Skeletal muscle tissue (tissue), 4 donors: ENCODE results near the gene KCTD5. TPM values are rescaled to one million over a fixed set of nuclear protein-coding genes. Genes with fewer than 3 reads are reported as not detected.

Source experiments
- H3K27ac ChIP-seq: one replicate; pipeline ENCODE4 v1.7.0; 2013; ENCODE audit warnings: mild to moderate bottlenecking, low read depth, low read length, inconsistent platforms
- H3K27me3 ChIP-seq, 3 donors: one replicate each; pipeline ENCODE4 v1.7.0; 2013; ENCODE audit warnings: low read length in 3 of 3; ENCODE audit not compliant: control insufficient read depth in 3 of 3, insufficient read depth in 3 of 3
- H3K36me3 ChIP-seq, 3 donors: one replicate each; pipeline ENCODE4 v1.7.0; 2013; ENCODE audit warnings: low read length in 3 of 3; ENCODE audit not compliant: control insufficient read depth in 3 of 3, insufficient read depth in 3 of 3
- H3K4me1 ChIP-seq, 3 donors: one replicate each; pipeline ENCODE4 v1.7.0; 2013; ENCODE audit warnings: low read length in 3 of 3, mild to moderate bottlenecking in 3 of 3; ENCODE audit not compliant: control insufficient read depth in 3 of 3, insufficient read depth in 3 of 3
- H3K4me3 ChIP-seq, 3 donors: one replicate each; pipeline ENCODE4 v1.7.0; 2013; ENCODE audit warnings: low read length in 3 of 3
- H3K9ac ChIP-seq, 3 donors: one replicate each; pipeline ENCODE4 v1.7.0; 2013; ENCODE audit warnings: low read length in 3 of 3, mild to moderate bottlenecking in 3 of 3, moderate library complexity in 2 of 3, low read depth in 1 of 3
- H3K9me3 ChIP-seq, 3 donors: one replicate each; pipeline ENCODE4 v1.7.0; 2013; ENCODE audit warnings: low read length in 3 of 3; ENCODE audit not compliant: control insufficient read depth in 3 of 3
- total RNA-seq: library from RNA; depleted of rRNA; stranded (reverse); fragments of >200 nt; gene quantifications from one replicate; pipeline ENCODE4 v1.2.3, GENCODE V29; 2014
- donor health status: Osteomylitis.

KCTD5 gene
- total RNA-seq, 1 donor from 2014 or later, result 13.6 TPM

GRCh38 chr16:2702438-2702825, 20.1 kb downstream of the KCTD5 start:
- Histone ChIP-seq H3K4me1 (peaks cover 35 to 56% (median 50%) of the 10 kb centered on the region in 3 donors), H3K4me3 (no peak overlapping the region), H3K27ac (no peak overlapping the region), H3K9me3 (no peaks in the 10 kb centered on the region), H3K27me3 (no peaks in the 10 kb centered on the region), H3K36me3 (peaks cover 35 to 48% (median 47%) of the 10 kb centered on the region in 3 donors), H3K9ac (peak overlapping the region in 1 of 3 donors; percentile 16)

- H3K27me3 ChIP-seq, result no peaks in the 10 kb centered on the region
- peaks cover 35 to 56% (median 50%) of the 10 kb centered on the region in 3 donors for H3K4me1 ChIP-seq
- peak overlapping the region in 2 of 3 donors; percentile 53 to 69 for H3K9ac ChIP-seq
- no peaks in the 10 kb centered on the region for H3K9me3 ChIP-seq
- no peak overlapping the region for H3K4me3 ChIP-seq
- peaks cover 40 to 52% (median 48%) of the 10 kb centered on the region in 3 donors for H3K36me3 ChIP-seq
- peak overlapping the region; percentile 60 for H3K27ac ChIP-seq
Observed at GRCh38 chr16:2702871-2703745, 20.8 kb downstream of the KCTD5 start.

- Histone ChIP-seq H3K9me3 (no peaks in the 10 kb centered on the region), H3K9ac (peak overlapping the region in 2 of 3 donors; percentile 25 to 53), H3K4me3 (no peak overlapping the region), H3K36me3 (peaks cover 41 to 52% (median 45%) of the 10 kb centered on the region in 3 donors), H3K4me1 (peaks cover 35 to 50% (median 43%) of the 10 kb centered on the region in 3 donors), H3K27ac (peak overlapping the region; percentile 60), H3K27me3 (no peaks in the 10 kb centered on the region)
Observed at GRCh38 chr16:2704166-2704982, 22.1 kb downstream of the KCTD5 start.

- no peaks in the 10 kb centered on the region for H3K27me3 ChIP-seq
- peaks cover 37 to 46% (median 39%) of the 10 kb centered on the region in 3 donors for H3K36me3 ChIP-seq
- H3K9me3 ChIP-seq, result no peaks in the 10 kb centered on the region
- peaks cover 31 to 45% (median 38%) of the 10 kb centered on the region in 3 donors for H3K4me1 ChIP-seq
- H3K4me3 ChIP-seq, result no peak overlapping the region
- H3K27ac ChIP-seq, result no peak overlapping the region
- peak overlapping the region in 1 of 3 donors; percentile 25 for H3K9ac ChIP-seq
Observed at GRCh38 chr16:2704983-2705275, 22.6 kb downstream of the KCTD5 start.

- Histone ChIP-seq H3K4me1 (peaks cover 31 to 45% (median 37%) of the 10 kb centered on the region in 3 donors), H3K9ac (peak overlapping the region in 1 of 3 donors; percentile 14), H3K36me3 (peaks cover 32 to 42% (median 35%) of the 10 kb centered on the region in 3 donors)
Observed at GRCh38 chr16:2705351-2705750, 23.0 kb downstream of the KCTD5 start.

GRCh38 chr16:2706085-2706484, 23.8 kb downstream of the KCTD5 start:
- H3K27me3 ChIP-seq, result no peaks in the 10 kb centered on the region
- H3K9me3 ChIP-seq, result no peaks in the 10 kb centered on the region
- H3K4me1 ChIP-seq, result peaks cover 31 to 45% (median 37%) of the 10 kb centered on the region in 3 donors
- H3K27ac ChIP-seq, result no peak overlapping the region
- peaks cover 30 to 37% (median 33%) of the 10 kb centered on the region in 3 donors for H3K36me3 ChIP-seq
- no peak overlapping the region for H3K4me3 ChIP-seq
- H3K9ac ChIP-seq, result no peak overlapping the region

More at GRCh38 chr16:2705351-2705750, 23.0 kb downstream of the KCTD5 start:
- H3K27me3 ChIP-seq, result no peaks in the 10 kb centered on the region
- H3K9me3 ChIP-seq, result no peaks in the 10 kb centered on the region
- H3K27ac ChIP-seq, result no peak overlapping the region
- no peak overlapping the region for H3K4me3 ChIP-seq

- Histone ChIP-seq H3K4me3 (no peak overlapping the region), H3K27me3 (no peaks in the 10 kb centered on the region), H3K36me3 (peaks cover 28 to 35% (median 30%) of the 10 kb centered on the region in 3 donors), H3K4me1 (peaks cover 31 to 45% (median 37%) of the 10 kb centered on the region in 3 donors), H3K9ac (no peak overlapping the region), H3K27ac (no peak overlapping the region), H3K9me3 (no peaks in the 10 kb centered on the region)
Observed at GRCh38 chr16:2706611-2707311, 24.4 kb downstream of the KCTD5 start.

GRCh38 chr16:2707368-2708289, 25.3 kb downstream of the KCTD5 start:
- no peaks in the 10 kb centered on the region for H3K27me3 ChIP-seq
- peaks cover 26 to 38% (median 33%) of the 10 kb centered on the region in 3 donors for H3K4me1 ChIP-seq
- H3K9me3 ChIP-seq, result no peaks in the 10 kb centered on the region
- peaks cover 22 to 30% (median 23%) of the 10 kb centered on the region in 3 donors for H3K36me3 ChIP-seq
- H3K9ac ChIP-seq, result no peak overlapping the region
- no peak overlapping the region for H3K4me3 ChIP-seq
- H3K27ac ChIP-seq, result no peak overlapping the region

- Histone ChIP-seq H3K4me3 (no peak overlapping the region), H3K27me3 (peaks cover 0 to under 1% (median 0%) of the 10 kb centered on the region in 3 donors), H3K4me1 (peaks cover 22 to 31% (median 26%) of the 10 kb centered on the region in 3 donors), H3K9ac (no peak overlapping the region), H3K36me3 (peaks cover 20 to 29% (median 21%) of the 10 kb centered on the region in 3 donors), H3K9me3 (no peaks in the 10 kb centered on the region), H3K27ac (no peak overlapping the region)
Observed at GRCh38 chr16:2708290-2708639, 25.9 kb downstream of the KCTD5 start.
